Nephron progenitor cell (in vitro differentiated cells): Measurements from ENCODE around the gene XPOT.

Source experiments
- DNase-seq: peaks from one replicate; pipeline ENCODE4 v3.0.0; 2021
- H3K27ac Mint-ChIP-seq: 2 replicates; pipeline ENCODE4 v1.8.0; 2021; ENCODE audit warnings: mild to moderate bottlenecking, moderate library complexity, mixed read lengths
- H3K27me3 Mint-ChIP-seq: 2 replicates; pipeline ENCODE4 v1.8.0; 2021; ENCODE audit warnings: mild to moderate bottlenecking, low read depth, mixed read lengths; ENCODE audit not compliant: poor library complexity
- H3K36me3 Mint-ChIP-seq: 2 replicates; pipeline ENCODE4 v1.8.0; 2021; ENCODE audit warnings: low read depth, mixed read lengths
- H3K4me1 Mint-ChIP-seq: 2 replicates; pipeline ENCODE4 v1.8.0; 2021; ENCODE audit warnings: mixed read lengths
- H3K4me3 Mint-ChIP-seq: 2 replicates; pipeline ENCODE4 v1.8.0; 2021; ENCODE audit warnings: mild to moderate bottlenecking, moderate library complexity, mixed read lengths
- H3K9me3 Mint-ChIP-seq: 2 replicates; pipeline ENCODE4 v1.8.0; 2021; ENCODE audit warnings: mild to moderate bottlenecking, moderate library complexity, mixed read lengths
- TF ChIP-seq, protein P1 (sequence below): fragments of 200-600 bp; sonication (generic); IDR thresholded peaks from 2 replicates; pipeline ENCODE4 v1.5.0; 2021; ENCODE audit warnings: antibody characterized with exemption

XPOT gene

DNA sequence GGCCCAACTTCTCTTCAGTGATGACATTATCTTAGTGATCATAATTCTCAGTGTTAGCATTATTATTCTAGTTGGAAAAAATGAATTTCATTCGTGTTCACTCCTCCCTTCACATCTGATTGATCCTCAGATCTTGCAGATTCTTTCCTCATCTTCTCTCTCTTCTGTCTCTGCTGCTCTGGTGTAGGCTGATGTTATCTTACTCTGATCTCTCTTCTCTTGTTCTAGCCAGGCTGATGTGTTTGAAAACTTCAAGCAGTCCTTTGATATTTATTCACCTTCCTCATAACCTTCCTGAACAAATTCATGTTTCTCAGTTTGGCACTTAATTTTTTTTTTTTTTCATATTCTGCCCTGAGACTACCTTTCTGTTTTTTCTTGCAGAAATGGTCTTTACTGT, 42.1 kb downstream of the XPOT start:
- Mint-ChIP-seq H3K27ac (peak overlapping the region; percentile 60), H3K4me3 (no peak overlapping the region), H3K36me3 (peaks cover 60% of the 10 kb centered on the region), H3K27me3 (no peaks in the 10 kb centered on the region), H3K9me3 (no peaks in the 10 kb centered on the region), H3K4me1 (peaks cover 13% of the 10 kb centered on the region)
- TF ChIP-seq, protein P1, sequence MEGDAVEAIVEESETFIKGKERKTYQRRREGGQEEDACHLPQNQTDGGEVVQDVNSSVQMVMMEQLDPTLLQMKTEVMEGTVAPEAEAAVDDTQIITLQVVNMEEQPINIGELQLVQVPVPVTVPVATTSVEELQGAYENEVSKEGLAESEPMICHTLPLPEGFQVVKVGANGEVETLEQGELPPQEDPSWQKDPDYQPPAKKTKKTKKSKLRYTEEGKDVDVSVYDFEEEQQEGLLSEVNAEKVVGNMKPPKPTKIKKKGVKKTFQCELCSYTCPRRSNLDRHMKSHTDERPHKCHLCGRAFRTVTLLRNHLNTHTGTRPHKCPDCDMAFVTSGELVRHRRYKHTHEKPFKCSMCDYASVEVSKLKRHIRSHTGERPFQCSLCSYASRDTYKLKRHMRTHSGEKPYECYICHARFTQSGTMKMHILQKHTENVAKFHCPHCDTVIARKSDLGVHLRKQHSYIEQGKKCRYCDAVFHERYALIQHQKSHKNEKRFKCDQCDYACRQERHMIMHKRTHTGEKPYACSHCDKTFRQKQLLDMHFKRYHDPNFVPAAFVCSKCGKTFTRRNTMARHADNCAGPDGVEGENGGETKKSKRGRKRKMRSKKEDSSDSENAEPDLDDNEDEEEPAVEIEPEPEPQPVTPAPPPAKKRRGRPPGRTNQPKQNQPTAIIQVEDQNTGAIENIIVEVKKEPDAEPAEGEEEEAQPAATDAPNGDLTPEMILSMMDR, result no peak
- DNase-seq, result no peak

DNA sequence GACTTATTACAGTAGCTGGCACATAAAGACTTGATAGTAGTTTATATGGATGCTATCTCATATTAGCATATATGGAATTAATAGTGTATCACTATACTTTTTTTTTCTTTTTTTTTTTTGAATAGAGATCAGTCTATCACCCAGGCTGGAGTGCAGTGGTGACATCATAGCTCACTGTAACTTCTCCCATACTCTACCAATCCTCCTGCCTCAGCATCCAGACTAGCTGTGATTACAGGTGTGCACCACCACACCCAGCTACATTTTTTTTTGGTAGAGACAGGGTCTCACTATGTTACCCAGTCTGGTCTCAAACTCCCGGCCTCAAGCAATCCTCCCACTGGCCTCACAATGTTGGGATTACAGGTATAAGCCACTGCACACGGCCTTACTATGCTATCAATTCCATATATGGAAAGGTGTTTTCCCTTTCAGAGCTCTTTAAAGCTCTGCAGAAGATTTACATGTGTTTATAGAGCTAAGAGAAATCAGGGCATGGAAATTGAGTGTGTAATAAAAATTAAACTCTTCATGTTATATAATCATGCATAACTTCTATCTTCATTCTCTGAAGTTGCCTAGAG, 46.0 kb downstream of the XPOT start:
- Mint-ChIP-seq H3K27ac (peak overlapping the region; percentile 63), H3K9me3 (no peaks in the 10 kb centered on the region), H3K36me3 (peaks cover 30% of the 10 kb centered on the region), H3K27me3 (peaks cover 3% of the 10 kb centered on the region), H3K4me3 (peak overlapping the region; percentile 96), H3K4me1 (peaks cover 33% of the 10 kb centered on the region)
- DNase-seq, result no peak
- TF ChIP-seq, protein P1, result no peak

DNA sequence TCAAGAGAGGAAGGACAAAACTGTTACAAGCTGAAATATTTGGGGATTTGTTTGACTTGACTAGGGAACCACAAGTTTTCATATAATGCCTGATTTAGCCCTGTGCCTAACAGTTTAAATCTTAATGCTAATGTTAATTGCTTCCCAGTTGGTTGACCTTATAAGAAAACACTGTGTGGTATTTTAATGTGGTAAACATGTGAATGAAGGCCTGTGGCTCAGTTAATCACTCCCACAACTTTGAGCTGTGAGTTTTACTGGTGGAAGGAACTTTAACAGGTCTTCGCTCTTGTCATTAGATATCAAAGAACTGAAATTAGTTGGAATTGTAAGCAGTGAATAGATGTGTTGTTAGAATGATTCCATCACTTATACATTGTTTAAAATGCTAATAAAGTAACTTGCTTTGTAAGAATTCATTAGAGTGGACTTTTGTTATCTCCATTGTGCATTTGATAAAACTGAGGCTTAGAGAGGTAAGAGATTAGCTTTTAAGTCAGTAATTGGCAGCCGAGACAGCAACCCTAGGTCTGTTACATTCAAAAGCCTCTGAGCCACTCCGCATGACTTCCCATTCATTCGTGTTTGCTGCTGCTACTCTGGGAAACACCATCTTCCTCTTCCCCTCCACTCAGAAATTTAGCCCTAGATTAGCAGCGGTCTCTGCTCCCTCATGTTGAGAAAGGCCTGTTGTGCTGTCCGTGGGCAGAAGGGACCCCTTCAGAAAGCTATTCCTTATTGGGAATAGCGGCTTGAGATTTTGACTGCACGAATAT, 46.7 kb downstream of the XPOT start:
- no peak for DNase-seq
- peak overlapping the region; percentile 96 for H3K4me3 Mint-ChIP-seq
- peaks cover 34% of the 10 kb centered on the region for H3K36me3 Mint-ChIP-seq
- peaks cover 35% of the 10 kb centered on the region for H3K4me1 Mint-ChIP-seq
- peak overlapping the region; percentile 98 for H3K27ac Mint-ChIP-seq
- peaks cover 3% of the 10 kb centered on the region for H3K27me3 Mint-ChIP-seq
- TF ChIP-seq, protein P1, result no peak
- H3K9me3 Mint-ChIP-seq, result no peaks in the 10 kb centered on the region

DNA sequence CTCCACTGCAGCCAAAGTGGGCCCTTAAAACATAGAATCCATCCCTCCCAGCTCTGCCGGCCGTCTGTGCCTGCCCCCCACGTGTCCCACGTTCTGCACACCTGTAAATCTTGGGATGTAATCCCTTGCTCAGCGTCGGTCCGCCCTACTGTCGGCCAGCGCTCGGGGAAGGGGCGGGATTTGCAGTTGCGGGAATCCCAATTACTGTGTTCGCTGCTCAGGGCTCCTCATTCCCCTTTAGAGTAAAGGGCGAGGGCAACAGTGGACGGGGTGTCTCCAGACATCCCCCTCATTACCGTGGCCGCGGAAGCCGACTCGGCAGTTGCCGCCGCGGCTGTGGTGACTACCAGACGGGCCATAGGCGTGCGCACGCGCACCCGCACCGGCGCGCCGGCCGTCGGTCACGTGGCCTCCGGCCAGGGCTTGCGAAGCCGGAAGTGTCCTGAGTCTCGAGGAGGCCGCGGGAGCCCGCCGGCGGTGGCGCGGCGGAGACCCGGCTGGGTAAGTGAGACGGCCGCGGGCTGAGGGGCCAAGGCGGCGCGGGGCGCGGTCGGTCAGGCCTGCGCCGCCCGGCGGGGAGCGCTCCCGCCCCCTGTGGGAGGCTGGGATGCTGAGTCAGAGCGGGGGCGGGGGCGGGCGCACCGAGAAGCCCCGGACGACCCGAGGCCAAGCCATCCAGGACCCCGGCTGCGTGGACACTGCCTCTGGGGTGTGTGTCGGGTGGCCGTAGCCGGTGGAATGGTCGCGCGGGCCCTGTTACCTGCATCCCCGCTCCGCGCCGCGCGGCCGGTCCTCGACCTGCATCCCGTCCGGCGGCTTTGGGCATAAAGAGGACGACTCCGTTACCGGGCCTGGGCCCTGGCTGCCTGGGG, 47.7 kb downstream of the XPOT start, which contains the start of gene TBK1:
TSS of gene TBK1 (plus strand) at position 434 of the 872 bp plus-strand sequence. CDS start 3,751 bp downstream, outside the sequence.
- Mint-ChIP-seq H3K9me3 (no peaks in the 10 kb centered on the region), H3K36me3 (peaks cover 30% of the 10 kb centered on the region), H3K4me1 (peaks cover 40% of the 10 kb centered on the region), H3K27me3 (peaks cover 3% of the 10 kb centered on the region), H3K4me3 (peak within 1 kb of the TSS; percentile 96), H3K27ac (peak within 1 kb of the TSS; percentile 99)
- peak; percentile 93 for DNase-seq
- TF ChIP-seq, protein P1, result no peak

DNA sequence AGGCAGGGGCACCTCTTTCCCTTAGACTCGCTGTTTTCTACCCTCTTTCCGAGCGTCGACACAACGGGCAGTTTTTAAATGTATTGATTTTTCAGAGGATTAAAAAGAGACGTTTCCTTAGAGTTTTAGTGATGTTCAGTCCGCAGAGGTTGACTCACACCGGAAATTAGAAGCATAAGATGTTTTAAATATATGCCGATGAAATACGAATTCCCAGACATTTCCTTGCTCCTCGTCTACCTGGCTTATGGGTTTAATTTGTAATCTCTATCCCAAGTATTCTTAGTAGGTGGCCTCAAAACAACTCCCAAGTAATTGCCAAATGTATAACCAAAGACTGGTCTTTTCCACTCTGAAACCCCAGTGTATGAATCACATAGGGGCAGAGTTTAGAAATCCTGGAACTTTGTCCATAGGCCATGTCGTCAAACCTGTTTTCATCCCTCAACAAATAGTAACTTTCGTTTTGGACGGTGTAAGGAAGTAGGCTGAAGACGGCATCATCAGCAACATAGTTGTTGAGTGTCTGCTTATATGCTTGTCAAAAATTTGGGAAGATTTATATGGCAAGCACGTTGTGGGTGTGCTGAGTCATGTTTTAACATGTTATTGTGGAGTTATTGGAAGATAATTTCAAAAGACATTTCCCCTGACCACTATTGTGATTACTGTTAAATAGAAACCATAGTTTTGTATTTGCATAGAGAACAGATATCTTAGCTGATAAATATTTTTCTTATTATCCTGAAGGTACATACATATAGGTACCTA, 48.6 kb downstream of the XPOT start:
- H3K27me3 Mint-ChIP-seq, result peaks cover 3% of the 10 kb centered on the region
- H3K4me3 Mint-ChIP-seq, result peak overlapping the region; percentile 96
- no peak for DNase-seq
- H3K27ac Mint-ChIP-seq, result peak overlapping the region; percentile 99
- H3K9me3 Mint-ChIP-seq, result no peaks in the 10 kb centered on the region
- peaks cover 40% of the 10 kb centered on the region for H3K4me1 Mint-ChIP-seq
- peaks cover 31% of the 10 kb centered on the region for H3K36me3 Mint-ChIP-seq
- TF ChIP-seq, protein P1, result no peak
